Astrocyte of the cerebellum (primary cell): ENCODE measurements around the gene ZNF503.

Experiments
- DNase-seq: peaks from one replicate; pipeline ENCODE4 v3.0.0-alpha.2; 2011; ENCODE audit warnings: low read depth
- H3K4me3 ChIP-seq: 2 replicates; pipeline ENCODE4 v1.5.1; 2011; ENCODE audit warnings: mild to moderate bottlenecking, low read depth, low read length, moderate library complexity
- CTCF ChIP-seq: IDR thresholded peaks from 2 replicates; pipeline ENCODE4 v1.5.1; 2012; ENCODE audit warnings: low read length, low read depth, moderate library complexity, mild to moderate bottlenecking; ENCODE audit errors: missing control alignments
- in situ Hi-C: cut with HindIII; loops from 2 replicates; pipeline ENCODE4 v1.10.0; 2017; ENCODE audit warnings: low sequenced_read_pairs

The ZNF503 gene

GRCh38 chr10:75418712-75419111 lies 17.1 kb upstream of the ZNF503 start:
- DNase-seq, result no peak
- no peak for TF ChIP-seq CTCF
- no peak overlapping the region for H3K4me3 ChIP-seq
- in situ Hi-C loops, result no loop called here

- DNase-seq, result no peak
- TF ChIP-seq CTCF, result no peak
- H3K4me3 ChIP-seq, result no peak overlapping the region
- in situ Hi-C loops, result no loop called here
Measured at GRCh38 chr10:75418293-75418692, 16.7 kb upstream of the ZNF503 start.

DNA sequence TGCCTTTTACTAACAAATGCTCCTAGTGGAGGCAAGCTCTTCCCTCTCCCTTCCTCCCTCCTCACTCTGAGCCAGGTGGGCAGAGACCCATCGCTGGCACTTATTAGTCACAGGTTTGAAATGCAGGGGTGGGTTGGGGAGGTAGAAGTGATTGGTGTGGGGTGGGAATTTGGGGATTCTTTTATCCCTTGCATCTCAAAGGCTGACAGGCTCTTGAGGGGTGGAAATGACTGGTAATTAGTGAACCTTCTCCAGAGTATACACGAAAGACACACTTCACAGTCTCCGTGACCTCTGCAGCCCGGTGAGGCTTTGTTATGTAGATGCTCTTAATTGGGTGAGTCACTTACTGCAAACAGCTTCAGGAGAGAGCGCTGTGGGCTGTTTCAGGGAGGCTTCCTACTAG lies 16.0 kb upstream of the ZNF503 start:
- H3K4me3 ChIP-seq, result no peak overlapping the region
- DNase-seq, result no peak
- no peak for TF ChIP-seq CTCF
- in situ Hi-C loops, result no loop called here

- TF ChIP-seq CTCF, result no peak
- in situ Hi-C loops, result no loop called here
- no peak for DNase-seq
- no peak overlapping the region for H3K4me3 ChIP-seq
Measured at GRCh38 chr10:75414527-75414926, 13.0 kb upstream of the ZNF503 start.

GRCh38 chr10:75410132-75411005 lies 8.8 kb upstream of the ZNF503 start:
- in situ Hi-C loops, result no loop called here
- DNase-seq, result no peak
- H3K4me3 ChIP-seq, result no peak overlapping the region

More at GRCh38 chr10:75410132-75411005, 8.8 kb upstream of the ZNF503 start:
- no peak for TF ChIP-seq CTCF
